ENCODE measurements around the gene ZFPM1.

Gene ZFPM1

GRCh38 chr16:88543230-88543813, 90.2 kb downstream of the ZFPM1 start:
- no peak overlapping the region for H3K4me3 ChIP-seq (ENCODE audit: low read length)
- no peak overlapping the region for H2AFZ ChIP-seq (ENCODE audit: low read depth, low read length)
- H3K27me3 ChIP-seq (ENCODE audit: low read depth, low read length), result no peaks in the 10 kb centered on the region
- H3K79me2 ChIP-seq (ENCODE audit: low read length), result no peaks in the 10 kb centered on the region
- no peak overlapping the region for H3K4me2 ChIP-seq (ENCODE audit: low read length)
- no peak overlapping the region for H3K9ac ChIP-seq (ENCODE audit: low read length)
- TF ChIP-seq EZH2phosphoT487 (IDR thresholded peaks at IDR 0.05; ENCODE audit: low read depth), result no peak
- TF ChIP-seq CTCF (IDR thresholded peaks at IDR 0.05; ENCODE audit: low read depth, low read length), result no peak
- H3K36me3 ChIP-seq (replicated peaks; ENCODE audit: low read depth, low read length), result no peaks in the 10 kb centered on the region
- H3K4me1 ChIP-seq (ENCODE audit: low read length), result no peaks in the 10 kb centered on the region
- no peak overlapping the region for H3K27ac ChIP-seq (ENCODE audit: low read length)
- no peaks in the 10 kb centered on the region for H4K20me1 ChIP-seq (ENCODE audit: insufficient read depth, low read length)
- H3K9me3 ChIP-seq (ENCODE audit: insufficient read depth, low read length), result peaks cover 12% of the 10 kb centered on the region; the same call in 1 of the 2 replicates

GRCh38 chr16:88545781-88546180, 92.7 kb downstream of the ZFPM1 start:
- Histone ChIP-seq H3K79me2 (ENCODE audit: low read length) (no peaks in the 10 kb centered on the region), H4K20me1 (ENCODE audit: insufficient read depth, low read length) (no peaks in the 10 kb centered on the region), H3K9ac (ENCODE audit: low read length) (no peak overlapping the region), H3K27me3 (ENCODE audit: low read depth, low read length) (no peaks in the 10 kb centered on the region), H3K36me3 (replicated peaks; ENCODE audit: low read depth, low read length) (no peaks in the 10 kb centered on the region), H3K4me1 (ENCODE audit: low read length) (no peaks in the 10 kb centered on the region), H2AFZ (ENCODE audit: low read depth, low read length) (no peak overlapping the region), H3K27ac (ENCODE audit: low read length) (no peak overlapping the region), H3K4me2 (ENCODE audit: low read length) (no peak overlapping the region), H3K4me3 (ENCODE audit: low read length) (no peak overlapping the region), H3K9me3 (ENCODE audit: insufficient read depth, low read length) (peaks cover 12% of the 10 kb centered on the region; the same call in 1 of the 2 replicates)
- no peak for TF ChIP-seq CTCF (IDR thresholded peaks at IDR 0.05; ENCODE audit: low read depth, low read length)
- TF ChIP-seq EZH2phosphoT487 (IDR thresholded peaks at IDR 0.05; ENCODE audit: low read depth), result no peak

- Histone ChIP-seq H3K4me3 (ENCODE audit: low read length) (no peak overlapping the region), H2AFZ (ENCODE audit: low read depth, low read length) (no peak overlapping the region), H3K9ac (ENCODE audit: low read length) (no peak overlapping the region), H3K4me2 (ENCODE audit: low read length) (no peak overlapping the region), H3K9me3 (ENCODE audit: insufficient read depth, low read length) (peaks cover 4% of the 10 kb centered on the region; the same call in 1 of the 2 replicates), H3K27ac (ENCODE audit: low read length) (no peak overlapping the region), H3K36me3 (replicated peaks; ENCODE audit: low read depth, low read length) (no peaks in the 10 kb centered on the region), H4K20me1 (ENCODE audit: insufficient read depth, low read length) (no peaks in the 10 kb centered on the region), H3K4me1 (ENCODE audit: low read length) (no peaks in the 10 kb centered on the region), H3K79me2 (ENCODE audit: low read length) (no peaks in the 10 kb centered on the region), H3K27me3 (ENCODE audit: low read depth, low read length) (no peaks in the 10 kb centered on the region)
- TF ChIP-seq EZH2phosphoT487 (IDR thresholded peaks at IDR 0.05; ENCODE audit: low read depth) (no peak), CTCF (IDR thresholded peaks at IDR 0.05; ENCODE audit: low read depth, low read length) (no peak)
Measured at GRCh38 chr16:88548131-88548874, 95.2 kb downstream of the ZFPM1 start.

- H3K4me1 ChIP-seq (ENCODE audit: low read length), result no peaks in the 10 kb centered on the region
- H3K9me3 ChIP-seq (ENCODE audit: insufficient read depth, low read length), result no peaks in the 10 kb centered on the region
- TF ChIP-seq EZH2phosphoT487 (IDR thresholded peaks at IDR 0.05; ENCODE audit: low read depth) (no peak), CTCF (IDR thresholded peaks at IDR 0.05; ENCODE audit: low read depth, low read length) (no peak)
- H4K20me1 ChIP-seq (ENCODE audit: insufficient read depth, low read length), result no peaks in the 10 kb centered on the region
- H3K79me2 ChIP-seq (ENCODE audit: low read length), result no peaks in the 10 kb centered on the region
- no peak overlapping the region for H2AFZ ChIP-seq (ENCODE audit: low read depth, low read length)
- H3K4me2 ChIP-seq (ENCODE audit: low read length), result no peak overlapping the region
- no peak overlapping the region for H3K9ac ChIP-seq (ENCODE audit: low read length)
- no peaks in the 10 kb centered on the region for H3K36me3 ChIP-seq (replicated peaks; ENCODE audit: low read depth, low read length)
- H3K4me3 ChIP-seq (ENCODE audit: low read length), result no peak overlapping the region
- 0 out of 2 replicates have a peak, but pooled peaks cover 5% of the 10 kb centered on the region for H3K27me3 ChIP-seq (ENCODE audit: low read depth, low read length)
- no peak overlapping the region for H3K27ac ChIP-seq (ENCODE audit: low read length)
Measured at GRCh38 chr16:88548985-88549384, 95.9 kb downstream of the ZFPM1 start.

All from OCI-LY3 (cell line).